Coronary artery (tissue), 2 donors: Measurements from ENCODE around the gene TNNT3.
A peak's percentile ranks its signal among the peaks of the same experiment; 100 is the strongest.

ENCODE experiments used
- DNase-seq: peaks from one replicate; pipeline ENCODE4 v3.0.0-alpha.2; 2017; ENCODE audit warnings: low spot score
- H3K27ac ChIP-seq, 2 donors: fragments of 200-600 bp; sonication (generic); one replicate each; pipeline ENCODE4 v1.5.1; 2016 to 2019
- H3K4me3 ChIP-seq: fragments of 200-600 bp; sonication (generic); 2 replicates; pipeline ENCODE4 v1.5.1; 2016; ENCODE audit warnings: mild to moderate bottlenecking, moderate library complexity
- CTCF ChIP-seq: fragments of 200-600 bp; sonication (generic); IDR thresholded peaks from one replicate; pipeline ENCODE4 v1.5.1; 2019; ENCODE audit warnings: antibody characterized with exemption

TNNT3 gene

GRCh38 chr11:1927026-1927847, 7.7 kb downstream of the TNNT3 start:
- Histone ChIP-seq H3K4me3 (no peak overlapping the region), H3K27ac (peak overlapping the region in 1 of 2 donors; percentile 76)
- no peak for DNase-seq
- TF ChIP-seq CTCF = no peak

- Histone ChIP-seq H3K27ac (peak overlapping the region in 1 of 2 donors; percentile 76), H3K4me3 (no peak overlapping the region)
- TF ChIP-seq CTCF = no peak
- no peak for DNase-seq
Observed at GRCh38 chr11:1927848-1928469, 8.5 kb downstream of the TNNT3 start.

GRCh38 chr11:1928470-1928890, 9.0 kb downstream of the TNNT3 start:
- no peak for DNase-seq
- Histone ChIP-seq H3K27ac (peak overlapping the region in 1 of 2 donors; percentile 76), H3K4me3 (no peak overlapping the region)
- no peak for TF ChIP-seq CTCF

GRCh38 chr11:1928891-1929541, 9.5 kb downstream of the TNNT3 start:
- no peak for TF ChIP-seq CTCF
- H3K4me3 ChIP-seq = no peak overlapping the region
- DNase-seq = no peak
- peak overlapping the region in 1 of 2 donors; percentile 76 for H3K27ac ChIP-seq

GRCh38 chr11:1929621-1930461, 10.3 kb downstream of the TNNT3 start:
- Histone ChIP-seq H3K4me3 (no peak overlapping the region), H3K27ac (peak overlapping the region in 1 of 2 donors; percentile 45)
- DNase-seq = no peak
- no peak for TF ChIP-seq CTCF

- no peak for DNase-seq
- Histone ChIP-seq H3K4me3 (no peak overlapping the region), H3K27ac (no peak overlapping the region)
- no peak for TF ChIP-seq CTCF
Observed at GRCh38 chr11:1930462-1930830, 10.9 kb downstream of the TNNT3 start.
